NCI-H1092 treated with DMSO at 0.1 percent for 48 hours (cell line): Measurements from ENCODE around the gene CAPN11.
"Not testable (repeated sequence)": the region's sequence is repeated elsewhere in the genome, so short reads cannot be mapped to it uniquely, and the experiment has no call there.

Experiments
- DNase-seq: peaks from one replicate; lab custom pipeline; 2025; lab: John Stamatoyannopoulos, UW

CAPN11 gene

DNA sequence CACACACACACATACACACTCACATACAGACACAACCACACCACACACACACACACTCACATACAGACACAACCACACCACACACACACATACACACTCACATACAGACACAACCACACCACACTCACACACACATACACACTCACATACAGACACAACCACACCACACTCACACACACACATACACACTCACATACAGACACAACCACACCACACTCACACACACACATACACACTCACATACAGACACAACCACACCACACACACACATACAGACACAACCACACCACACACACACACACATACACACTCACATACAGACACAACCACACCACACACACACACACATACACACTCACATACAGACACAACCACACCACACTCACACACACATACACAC is 23.2 kb downstream of the CAPN11 start:
- DNase-seq: not testable (repeated sequence)

DNA sequence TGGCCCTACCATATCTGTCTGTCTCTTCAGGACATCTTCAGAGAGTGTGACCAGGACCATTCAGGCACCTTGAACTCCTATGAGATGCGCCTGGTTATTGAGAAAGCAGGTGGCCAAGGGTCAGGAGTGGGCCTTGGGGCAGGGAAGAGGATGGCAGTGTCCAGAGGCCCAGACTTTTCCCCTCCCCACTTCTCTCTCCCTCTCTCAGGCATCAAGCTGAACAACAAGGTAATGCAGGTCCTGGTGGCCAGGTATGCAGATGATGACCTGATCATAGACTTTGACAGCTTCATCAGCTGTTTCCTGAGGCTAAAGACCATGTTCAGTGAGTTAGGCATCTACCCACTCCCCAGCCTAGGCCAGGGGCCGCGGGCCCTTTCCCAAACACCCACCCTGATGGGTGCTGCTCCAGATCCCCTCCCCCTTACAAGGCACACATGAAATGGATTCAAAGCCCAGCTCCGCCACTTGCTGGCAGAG is 24.3 kb downstream of the CAPN11 start:
- DNase-seq: no peak

DNA sequence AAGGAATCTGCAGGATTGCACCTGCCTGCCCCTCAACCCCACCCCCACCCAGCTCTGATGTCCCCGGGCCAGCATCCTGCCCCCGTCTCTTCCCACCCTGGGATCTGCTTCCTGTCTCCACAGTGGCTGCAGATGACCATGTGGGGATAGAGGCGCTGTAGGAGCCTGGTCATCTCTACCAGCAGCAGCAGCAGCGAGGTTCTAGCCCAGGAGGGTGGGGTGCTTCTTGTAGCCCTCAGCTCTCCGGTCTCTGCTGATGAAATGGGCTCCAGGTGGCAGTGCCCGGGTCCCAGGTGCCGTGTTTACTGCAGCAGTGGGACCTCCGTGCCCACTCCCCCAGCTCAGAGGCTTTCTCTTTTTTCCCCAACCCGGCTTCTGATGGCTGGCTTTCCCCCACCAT is 25.2 kb downstream of the CAPN11 start:
- DNase-seq: no peak

DNA sequence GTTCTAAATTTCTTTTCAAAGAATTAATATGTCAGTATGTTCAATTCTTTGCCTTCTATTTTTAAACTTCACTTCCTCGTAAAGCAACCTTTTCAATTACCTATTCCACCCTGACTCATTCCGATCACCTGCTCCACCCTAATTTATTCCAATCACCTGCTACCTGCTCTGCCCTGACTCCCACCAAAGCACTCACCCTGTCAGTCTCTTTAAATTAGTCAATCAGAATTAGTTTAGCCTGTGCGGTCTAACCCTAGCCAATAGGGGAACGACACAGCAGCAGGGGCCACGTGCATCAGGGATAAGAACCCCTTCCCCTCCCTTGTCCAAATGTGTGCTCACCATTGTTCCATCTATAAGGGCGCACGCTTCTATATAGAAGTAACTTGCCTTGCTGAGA is 26.7 kb downstream of the CAPN11 start:
- DNase-seq: not testable (repeated sequence)

DNA sequence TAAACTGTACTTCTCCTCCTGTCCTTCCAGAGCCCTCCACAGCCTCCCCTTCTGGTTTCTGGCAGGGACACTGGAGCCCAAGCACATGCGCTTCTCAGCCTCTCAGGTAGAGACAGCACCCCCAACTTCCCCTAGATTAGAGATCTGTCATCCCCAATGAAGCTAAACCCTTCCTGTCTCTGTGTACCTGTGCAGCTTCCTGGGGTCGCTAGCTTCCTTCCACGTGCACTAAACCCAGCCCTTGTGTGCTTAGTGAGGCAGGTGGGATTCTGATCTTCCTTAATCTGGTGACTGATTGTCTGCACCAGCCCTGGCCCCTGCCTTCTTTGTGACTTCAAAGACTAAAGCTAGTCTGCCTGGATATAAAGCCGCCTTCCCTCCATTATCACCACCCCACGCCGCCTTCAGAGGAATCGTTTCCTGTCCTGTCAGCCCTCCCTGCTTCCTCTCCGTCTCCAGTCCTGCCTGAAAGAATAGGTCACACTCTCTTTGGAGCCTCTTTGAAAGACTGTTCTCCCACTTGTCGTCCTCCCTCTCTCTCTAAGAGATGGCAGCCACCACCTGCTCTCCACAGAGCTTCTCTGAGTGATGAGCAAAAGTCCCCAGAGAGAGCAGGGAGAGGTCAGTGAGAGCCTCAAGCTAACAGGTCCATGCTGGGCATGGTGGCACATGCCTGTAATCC is 27.5 kb downstream of the CAPN11 start:
- DNase-seq: no peak

DNA sequence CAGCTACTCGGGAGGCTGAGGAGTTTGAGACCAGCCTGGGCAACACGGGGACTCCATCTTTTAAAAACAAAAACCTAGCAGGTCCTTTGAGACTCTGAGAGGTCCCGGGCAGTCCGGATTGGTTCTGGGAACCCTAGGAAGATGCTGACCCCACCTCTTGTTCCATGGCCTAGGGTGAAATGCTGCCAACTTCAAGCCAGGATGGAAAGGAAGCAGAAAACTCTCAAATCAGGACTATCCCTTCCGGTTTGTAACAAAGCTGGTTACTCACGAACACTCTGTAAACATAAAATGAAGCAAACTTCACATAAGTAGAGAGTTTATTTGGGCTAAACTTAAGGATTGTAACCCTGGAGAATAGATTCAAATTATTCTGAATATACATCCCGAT is 28.0 kb downstream of the CAPN11 start:
- no peak for DNase-seq

DNA sequence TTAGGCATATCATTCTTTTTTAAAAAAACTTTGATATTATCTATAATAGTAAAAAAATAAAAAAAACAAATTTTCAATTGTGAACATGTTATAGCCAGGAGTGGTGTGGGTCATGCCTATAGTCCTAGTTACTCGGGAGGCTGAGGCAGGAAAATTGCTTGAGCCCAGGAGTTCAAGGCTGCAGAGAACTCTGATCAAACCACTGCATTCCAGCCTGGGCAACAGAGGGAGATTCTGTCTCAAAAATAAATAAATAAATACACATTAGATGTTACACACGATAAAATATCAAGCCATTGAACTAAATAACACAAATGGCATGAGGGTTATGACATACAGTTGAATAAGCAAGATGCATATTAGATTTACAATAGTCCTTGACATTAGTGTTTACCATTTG is 30.2 kb downstream of the CAPN11 start:
- no peak for DNase-seq

DNA sequence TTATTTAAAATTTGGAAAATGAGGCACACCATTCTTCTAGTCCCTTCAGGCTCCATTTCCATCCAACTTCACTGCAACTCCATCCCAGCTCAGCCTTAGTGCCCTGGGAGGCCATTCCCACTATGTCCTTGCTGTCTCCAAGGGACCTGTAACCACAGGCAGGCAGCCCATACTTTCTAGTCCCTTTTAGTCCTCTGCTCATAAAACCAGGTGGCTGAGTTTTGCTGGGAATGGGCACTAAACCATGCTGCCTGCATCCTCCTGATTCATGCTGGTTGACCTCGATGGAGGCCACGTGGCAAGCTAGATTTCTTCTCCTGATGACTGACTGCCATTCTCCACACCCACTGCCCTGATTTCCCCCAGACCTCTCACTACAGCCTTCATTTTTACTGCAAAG is 30.6 kb downstream of the CAPN11 start:
- DNase-seq: no peak

DNA sequence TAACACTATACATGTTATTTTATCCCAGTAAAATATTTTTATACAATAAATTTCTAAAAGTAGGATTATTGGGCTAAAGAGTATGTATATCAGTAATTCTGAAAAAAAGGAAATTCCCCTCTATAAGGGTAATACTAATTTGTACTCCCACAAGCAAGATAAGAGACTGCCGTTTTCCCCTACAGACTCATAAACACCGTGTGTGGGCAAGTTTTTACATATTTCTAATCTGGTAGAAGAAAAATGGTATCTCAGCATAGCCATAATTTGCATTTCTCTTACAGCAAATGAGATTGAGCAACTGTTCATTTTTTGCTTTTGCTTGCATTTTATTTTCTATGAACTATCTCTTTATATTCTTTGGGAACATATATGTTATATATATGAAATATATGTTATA is 32.1 kb downstream of the CAPN11 start:
- no peak for DNase-seq

DNA sequence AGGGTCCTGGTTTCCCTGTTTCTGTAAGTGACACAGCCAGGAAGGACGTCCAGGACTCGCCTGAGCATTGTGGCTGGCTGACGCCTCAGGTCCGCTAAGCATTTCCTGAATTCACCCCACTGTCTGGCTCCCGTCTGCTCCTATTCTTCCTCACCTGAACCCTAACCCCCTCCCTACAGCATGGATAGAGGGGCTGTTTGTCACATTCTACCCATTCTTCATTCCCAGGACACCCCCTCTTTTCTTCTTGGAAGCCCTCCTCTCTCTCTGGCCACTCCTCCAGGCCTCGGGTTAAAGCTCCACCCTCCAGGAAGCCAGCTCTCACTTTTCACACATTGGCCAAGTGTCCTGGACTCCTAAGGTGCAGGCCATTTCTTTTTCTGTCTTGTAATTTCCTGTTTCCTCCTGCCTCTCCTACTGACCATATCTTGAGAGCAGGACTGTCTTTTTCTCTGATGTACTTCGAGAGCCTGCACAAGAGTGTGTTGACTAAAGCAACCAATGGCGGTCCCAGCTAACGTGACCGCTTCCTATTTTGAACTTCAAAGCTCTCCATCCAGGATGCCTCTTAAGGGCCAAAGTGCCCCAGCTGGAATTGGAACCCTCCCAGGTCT is 33.9 kb downstream of the CAPN11 start:
- DNase-seq: no peak

DNA sequence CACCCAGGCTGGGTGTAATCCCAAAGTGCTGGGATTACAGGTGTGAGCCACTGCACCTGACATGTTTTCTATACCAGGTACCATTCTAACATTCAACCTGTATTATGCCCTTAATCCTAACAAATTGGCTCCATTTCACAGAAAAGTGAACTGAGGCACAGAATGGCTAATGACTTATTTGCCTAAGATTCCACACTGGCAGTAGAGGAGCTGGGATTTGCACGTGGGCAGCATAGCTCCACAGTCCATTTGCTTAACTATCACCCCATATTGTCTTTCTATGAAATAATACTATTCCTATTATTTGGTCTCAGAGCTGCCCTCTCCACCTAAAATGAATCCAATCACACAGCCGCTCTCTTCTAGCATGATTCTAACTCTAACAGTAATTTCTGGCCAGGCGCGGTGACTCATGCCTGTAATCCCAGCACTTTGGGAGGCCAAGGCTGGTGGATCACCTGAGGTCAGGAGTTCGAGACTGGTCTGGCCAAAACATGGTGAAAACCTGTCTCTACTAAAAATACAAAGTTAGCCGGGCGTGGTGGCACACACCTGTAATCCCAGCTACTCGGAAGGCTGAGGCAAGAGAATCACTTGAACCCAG is 34.8 kb downstream of the CAPN11 start:
- no peak for DNase-seq

DNA sequence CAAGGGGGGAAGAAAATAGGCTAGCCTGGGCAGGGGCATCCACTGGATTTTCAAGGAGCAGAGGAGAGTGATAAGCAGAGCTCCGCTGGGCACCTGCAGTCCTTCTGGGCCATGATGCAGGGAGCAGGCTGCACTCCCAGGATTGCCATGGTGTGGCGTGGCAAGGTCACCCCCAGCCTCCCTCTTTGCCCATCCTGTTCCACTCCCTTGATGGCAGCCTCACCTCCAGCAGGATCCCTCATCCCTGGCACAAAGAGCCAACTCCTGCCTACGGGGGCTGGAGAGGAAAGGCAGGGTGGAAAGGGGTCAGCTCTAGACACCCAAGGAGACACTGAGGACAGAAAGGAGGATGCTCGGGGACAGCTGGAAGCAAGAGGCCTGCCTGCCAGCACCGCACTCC is 35.7 kb downstream of the CAPN11 start:
- no peak for DNase-seq

DNA sequence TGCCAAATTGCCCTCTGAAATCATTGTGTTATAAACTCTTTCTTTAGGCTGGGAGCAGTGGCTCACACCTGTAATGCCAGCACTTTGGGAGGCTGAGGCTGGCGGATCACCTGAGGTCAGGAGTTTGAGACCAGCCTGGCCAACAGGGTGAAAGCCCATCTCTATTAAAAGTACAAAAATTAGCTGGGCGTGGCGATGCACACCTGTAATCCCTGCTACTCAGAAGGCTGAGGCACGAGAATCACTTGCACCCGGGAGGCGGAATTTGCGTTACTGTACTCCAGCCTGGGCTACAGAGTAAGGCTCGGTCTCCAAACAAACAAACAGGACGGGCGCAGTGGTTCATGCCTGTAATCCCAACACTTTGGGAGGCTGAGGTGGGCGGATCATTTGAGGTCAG is 37.7 kb downstream of the CAPN11 start:
- not testable (repeated sequence) for DNase-seq

DNA sequence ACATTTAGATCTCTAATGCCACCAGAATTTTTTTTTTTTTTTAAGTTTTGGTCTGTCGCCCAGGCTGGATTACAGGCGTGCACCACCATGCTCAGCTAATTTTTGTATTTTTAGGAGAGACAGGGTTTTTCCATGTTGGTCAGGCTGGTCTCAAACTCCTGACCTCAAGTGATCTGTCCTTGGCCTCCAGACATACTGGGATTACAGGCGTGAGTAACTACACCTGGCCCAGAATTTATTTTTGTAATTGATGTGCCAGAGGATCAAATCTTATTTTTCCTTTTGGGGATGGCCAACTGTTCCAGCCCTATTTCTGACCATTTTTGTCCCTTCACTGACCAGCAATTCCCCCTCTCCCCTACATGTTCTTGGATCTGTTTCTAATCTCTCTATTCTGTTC is 40.1 kb downstream of the CAPN11 start:
- DNase-seq: no peak

DNA sequence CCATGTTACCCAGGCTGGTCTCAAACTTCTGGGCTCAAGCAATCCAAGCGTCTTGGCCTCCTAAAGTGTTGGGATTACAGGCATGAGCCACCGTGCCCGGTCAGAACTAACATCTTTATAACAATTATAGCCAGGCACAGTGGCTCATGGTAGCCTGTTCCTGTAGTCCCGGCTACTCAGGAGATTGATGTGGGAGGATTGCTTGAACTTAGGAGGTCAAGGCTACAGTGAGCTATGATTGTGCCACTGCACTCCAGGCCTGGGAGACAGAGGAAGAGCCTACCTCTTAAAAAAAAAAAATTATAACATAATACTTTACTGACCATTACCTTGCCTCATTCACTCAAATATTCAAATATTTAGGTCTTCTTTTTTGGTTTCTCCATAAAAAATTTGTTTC is 41.3 kb downstream of the CAPN11 start:
- DNase-seq: no peak

DNA sequence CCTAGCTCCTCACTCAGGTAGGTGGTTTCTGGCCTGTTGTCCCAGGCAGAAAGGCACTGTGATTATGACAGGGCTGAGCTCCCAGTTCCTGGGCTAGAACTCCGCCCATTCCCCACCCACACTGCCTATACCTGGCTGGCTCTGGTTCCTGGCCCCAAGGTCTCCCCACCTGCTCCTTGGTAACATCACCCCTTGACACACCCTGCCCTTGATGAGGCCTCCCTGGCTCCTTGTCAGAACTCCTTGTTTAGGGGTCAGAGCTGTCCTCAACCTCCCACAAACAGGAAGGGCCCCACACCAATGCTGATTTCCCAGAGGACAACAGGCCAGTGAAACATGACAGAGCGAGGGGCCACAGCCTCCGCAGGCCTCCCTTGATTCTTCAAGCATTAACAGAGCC is 42.6 kb downstream of the CAPN11 start:
- no peak for DNase-seq

DNA sequence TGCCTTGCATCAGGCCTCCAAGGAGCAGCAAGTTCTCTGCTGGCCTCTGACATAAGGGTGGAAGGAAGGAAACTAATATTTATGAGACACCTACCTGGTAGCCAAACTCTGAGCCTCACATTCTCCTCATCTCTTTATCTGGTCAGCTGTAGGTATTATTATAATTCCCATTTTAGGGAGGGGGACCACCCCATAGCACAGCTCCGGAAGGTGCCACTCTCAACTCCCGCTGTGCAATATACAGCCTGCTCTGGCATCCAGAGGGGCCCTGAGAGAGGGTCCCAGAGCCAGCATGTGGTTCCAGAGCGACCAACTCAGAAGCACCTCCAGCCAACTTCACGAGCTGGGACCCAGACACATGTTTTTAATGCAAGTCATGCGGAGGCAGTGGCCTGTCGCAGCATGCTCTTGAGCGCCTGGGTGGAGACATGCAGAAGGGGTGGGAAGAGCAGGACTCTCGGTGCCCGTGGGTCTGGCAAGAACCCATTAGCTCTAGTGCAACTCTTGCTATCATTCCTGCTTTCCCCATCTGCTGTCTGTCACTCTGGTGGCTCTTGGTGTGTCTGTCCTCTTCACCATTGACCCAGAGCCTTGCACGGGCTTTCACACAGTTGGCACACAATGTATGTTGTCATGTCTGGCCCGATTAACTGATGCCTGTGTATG is 43.2 kb downstream of the CAPN11 start:
- DNase-seq: no peak

DNA sequence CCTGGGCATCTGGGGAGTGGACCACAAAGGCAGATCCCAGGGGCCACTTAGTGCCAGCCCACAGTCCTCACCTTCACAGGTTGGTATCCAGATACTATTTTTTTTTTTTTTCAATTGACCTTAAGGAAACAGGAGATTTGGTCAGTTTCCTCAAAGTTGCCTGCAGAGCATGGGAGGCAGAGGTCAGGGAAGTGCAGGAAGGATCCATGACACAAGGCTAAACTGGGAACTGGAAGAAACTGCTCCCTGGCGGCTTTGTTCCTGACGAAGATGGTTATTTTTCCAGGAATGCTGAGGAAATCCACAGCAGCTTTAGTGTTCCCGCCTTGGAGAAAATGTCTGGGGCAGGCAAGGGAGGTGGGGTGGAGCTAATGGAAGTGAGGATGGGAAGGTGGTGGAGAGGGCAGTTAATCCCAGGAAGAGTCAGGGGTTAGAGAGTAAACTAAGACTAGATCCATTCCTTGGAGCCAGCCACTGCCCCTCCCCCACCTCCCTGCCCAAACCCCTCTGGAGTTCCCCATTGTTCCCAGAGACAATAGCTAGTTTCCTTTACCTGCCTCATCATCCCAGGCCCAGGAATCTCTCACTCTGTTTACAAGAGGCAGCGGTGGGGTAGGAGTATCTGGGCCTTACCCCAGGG is 43.8 kb downstream of the CAPN11 start:
- no peak for DNase-seq

DNA sequence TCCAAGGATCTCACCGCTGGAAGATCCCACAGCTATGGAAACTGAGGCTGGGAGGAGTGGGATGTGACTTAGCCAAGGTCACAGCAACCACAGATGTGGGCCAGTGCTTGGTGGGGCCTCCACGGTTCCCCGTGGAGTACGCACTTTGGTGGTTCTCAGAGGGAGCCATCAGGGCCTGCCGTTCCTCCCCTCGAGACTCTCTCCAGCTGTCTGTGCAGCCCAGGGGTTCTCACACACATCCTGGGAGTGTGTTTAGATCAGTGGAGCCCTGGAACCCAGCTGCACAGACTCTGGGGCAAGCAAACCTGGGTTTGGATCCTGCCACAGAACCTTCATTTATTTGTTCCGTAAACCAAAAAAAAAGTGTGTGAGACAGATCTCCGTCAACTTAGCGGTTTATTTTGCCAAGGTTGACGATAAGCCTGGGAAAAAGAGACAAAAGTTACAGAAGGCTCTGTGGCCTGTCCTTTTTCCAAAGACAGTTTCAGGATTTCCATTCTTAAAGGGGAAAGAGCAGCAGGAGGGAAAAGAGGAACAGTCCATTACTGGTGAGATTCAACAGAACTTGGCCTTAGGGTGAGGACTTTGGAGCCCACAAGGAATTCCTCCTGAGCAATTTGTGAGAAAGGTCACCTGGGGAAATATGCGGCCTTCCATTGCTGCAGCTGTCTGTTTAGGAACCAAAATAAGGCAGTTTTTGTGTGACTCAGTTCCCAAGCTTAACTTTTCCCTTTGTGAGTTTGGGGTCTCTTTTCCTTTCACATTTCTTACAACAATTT is 44.5 kb downstream of the CAPN11 start:
- DNase-seq: no peak

DNA sequence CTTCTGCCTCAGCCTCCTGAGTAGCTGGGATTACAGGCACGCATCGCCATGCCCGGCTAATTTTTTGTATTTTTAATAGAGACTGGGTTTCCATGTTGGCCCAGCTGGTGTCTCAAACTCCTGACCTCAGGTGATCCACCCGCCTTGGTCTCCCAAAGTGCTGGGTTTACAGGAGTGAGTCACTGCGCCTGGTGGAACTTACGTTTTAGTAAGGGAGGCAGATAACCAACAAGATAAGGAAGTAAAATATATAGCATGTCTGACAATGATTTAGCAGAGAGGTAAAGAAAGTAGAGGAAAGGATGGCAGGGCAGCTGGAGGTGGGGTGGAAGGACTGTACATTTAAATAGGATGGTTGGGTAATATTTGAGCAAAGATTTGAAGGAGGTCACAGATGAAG is 45.3 kb downstream of the CAPN11 start:
- no peak for DNase-seq

DNA sequence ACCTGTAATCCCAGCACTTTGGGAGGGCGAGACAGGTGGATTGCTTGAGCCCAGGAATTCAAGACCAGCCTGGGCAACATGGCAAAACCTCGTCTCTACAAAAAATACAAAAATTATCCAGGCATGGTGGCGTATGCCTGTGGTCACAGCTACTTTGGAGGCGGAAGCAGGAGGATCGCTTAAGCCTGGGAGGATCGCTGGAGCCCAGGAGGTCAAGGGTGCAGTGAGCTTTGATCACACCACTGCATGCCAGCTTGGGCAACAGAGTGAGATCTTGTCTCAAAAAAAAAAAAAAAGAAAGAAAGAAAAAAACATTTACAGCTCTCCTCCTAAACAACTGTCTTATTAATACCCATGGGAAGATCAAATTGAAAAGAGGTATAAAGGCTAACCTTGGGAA is 49.3 kb downstream of the CAPN11 start:
- no peak for DNase-seq

DNA sequence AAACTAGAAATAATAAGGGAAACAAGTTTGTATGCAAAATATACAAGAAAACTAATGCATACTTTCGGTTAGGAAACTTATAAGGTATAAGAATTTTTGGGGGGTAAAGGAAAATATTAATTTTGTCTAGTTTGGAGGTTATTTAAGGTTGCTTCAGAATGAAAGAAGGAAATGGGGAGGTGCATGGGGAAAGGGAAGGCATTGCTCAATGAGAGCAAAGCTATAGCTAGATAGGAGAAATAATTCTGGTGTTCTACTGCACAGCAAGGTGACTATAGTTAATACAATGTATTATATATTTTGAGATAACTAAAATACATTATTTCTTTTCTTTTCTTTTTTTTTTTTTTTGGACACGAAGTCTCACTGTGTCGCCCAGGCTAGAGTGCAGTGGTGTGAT is 52.7 kb downstream of the CAPN11 start:
- no peak for DNase-seq
